Mesenchymal stem cell (in vitro differentiated cells and primary cell): ENCODE data around the gene MTFR1L. TPM values are rescaled to one million over a fixed set of nuclear protein-coding genes. Genes with fewer than 3 reads are reported as not detected.

Source experiments
- DNase-seq: peaks from one replicate; pipeline ENCODE4 v3.0.0-alpha.2; 2013
- H2AFZ ChIP-seq: one replicate; pipeline ENCODE4 v1.6.1; 2013; ENCODE audit warnings: low read depth, mild to moderate bottlenecking, control low read depth, inconsistent platforms, low read length, moderate library complexity
- H2AK5ac ChIP-seq: 2 replicates; pipeline ENCODE4 v1.6.1; 2013; ENCODE audit warnings: low read length, moderate library complexity, mild to moderate bottlenecking, inconsistent platforms; ENCODE audit not compliant: severe bottlenecking
- H2BK120ac ChIP-seq: one replicate; pipeline ENCODE4 v1.6.1; 2013; ENCODE audit warnings: low read depth, mild to moderate bottlenecking, inconsistent platforms, low read length, moderate library complexity
- H2BK12ac ChIP-seq, 2 experiments: one replicate each; pipeline ENCODE4 v1.6.1; 2013; ENCODE audit warnings: inconsistent platforms in 2 of 2, low read length in 2 of 2, mild to moderate bottlenecking in 2 of 2, moderate library complexity in 2 of 2, control low read depth in 1 of 2
- H2BK15ac ChIP-seq: one replicate; pipeline ENCODE4 v1.6.1; 2013; ENCODE audit warnings: mild to moderate bottlenecking, low read depth, inconsistent platforms; ENCODE audit not compliant: poor library complexity, severe bottlenecking
- H2BK5ac ChIP-seq: 2 replicates; pipeline ENCODE4 v1.6.1; 2013; ENCODE audit warnings: low read depth, mild to moderate bottlenecking, low read length, control low read depth, inconsistent platforms; ENCODE audit not compliant: poor library complexity, severe bottlenecking
- H3K14ac ChIP-seq, 2 experiments: one replicate each; pipeline ENCODE4 v1.6.1; 2013; ENCODE audit warnings: inconsistent platforms in 2 of 2, low read length in 2 of 2, control low read depth in 1 of 2, mild to moderate bottlenecking in 1 of 2, moderate library complexity in 1 of 2
- H3K18ac ChIP-seq, 2 experiments: one replicate each; pipeline ENCODE4 v1.6.1; 2013; ENCODE audit warnings: inconsistent platforms in 2 of 2, low read length in 2 of 2, control low read depth in 1 of 2, low read depth in 1 of 2, mild to moderate bottlenecking in 1 of 2
- H3K23ac ChIP-seq, 2 experiments: one replicate each; pipeline ENCODE4 v1.6.1; 2013; ENCODE audit warnings: inconsistent platforms in 2 of 2, low read length in 2 of 2, mild to moderate bottlenecking in 2 of 2, moderate library complexity in 2 of 2, control low read depth in 1 of 2
- H3K27ac ChIP-seq: 2 replicates; pipeline ENCODE4 v1.5.1; 2013; ENCODE audit warnings: mild to moderate bottlenecking, moderate library complexity, low read length, control low read depth, inconsistent platforms; ENCODE audit not compliant: poor library complexity, severe bottlenecking
- H3K27me3 ChIP-seq, 2 experiments: 2 replicates each; pipeline versions ENCODE4 v1.6.1 to v1.7.0; 2013; ENCODE audit warnings: low read length in 2 of 2, mild to moderate bottlenecking in 2 of 2, moderate library complexity in 2 of 2, control low read depth in 1 of 2, inconsistent platforms in 1 of 2; ENCODE audit not compliant: control insufficient read depth in 1 of 2, insufficient read depth in 1 of 2
- H3K36me3 ChIP-seq, 2 experiments: 2 replicates each; pipeline versions ENCODE4 v1.6.1 to v1.7.0; 2013; ENCODE audit warnings: low read length in 2 of 2, control low read depth in 1 of 2, inconsistent platforms in 1 of 2, low read depth in 1 of 2, mild to moderate bottlenecking in 1 of 2; ENCODE audit not compliant: insufficient read depth in 2 of 2, control insufficient read depth in 1 of 2
- H3K4ac ChIP-seq, 2 experiments: one replicate each; pipeline ENCODE4 v1.6.1; 2013; ENCODE audit warnings: inconsistent platforms in 2 of 2, low read length in 2 of 2, mild to moderate bottlenecking in 2 of 2, moderate library complexity in 2 of 2, control low read depth in 1 of 2, low read depth in 1 of 2
- H3K4me1 ChIP-seq: 2 replicates; pipeline ENCODE4 v1.6.1; 2013; ENCODE audit warnings: low read depth, low read length, control low read depth; ENCODE audit not compliant: control insufficient read depth, insufficient read depth
- H3K4me2 ChIP-seq: 2 replicates; pipeline ENCODE4 v1.6.1; 2013; ENCODE audit warnings: low read length, mild to moderate bottlenecking, inconsistent platforms; ENCODE audit not compliant: poor library complexity, severe bottlenecking
- H3K4me3 ChIP-seq, 2 experiments: 2 replicates each; pipeline versions ENCODE4 v1.5.1 to v1.7.0; 2013; ENCODE audit warnings: low read length in 2 of 2, mild to moderate bottlenecking in 2 of 2, control low read depth in 1 of 2, low read depth in 1 of 2; ENCODE audit not compliant: insufficient read depth in 1 of 2
- H3K79me1 ChIP-seq: replicated peaks from 2 replicates; pipeline ENCODE4 v1.6.1; 2013; ENCODE audit warnings: mild to moderate bottlenecking, control low read depth, low read length, inconsistent platforms; ENCODE audit not compliant: poor library complexity, severe bottlenecking
- H3K9ac ChIP-seq: 2 replicates; pipeline ENCODE4 v1.7.0; 2013; ENCODE audit warnings: mild to moderate bottlenecking, low read length, moderate library complexity
- H3K9me3 ChIP-seq: 2 replicates; pipeline ENCODE4 v1.7.0; 2013; ENCODE audit warnings: mild to moderate bottlenecking, low read length; ENCODE audit not compliant: control insufficient read depth
- H4K8ac ChIP-seq: one replicate; pipeline ENCODE4 v1.6.1; 2013; ENCODE audit warnings: inconsistent platforms, mild to moderate bottlenecking, low read length, moderate library complexity
- H4K91ac ChIP-seq: one replicate; pipeline ENCODE4 v1.6.1; 2013; ENCODE audit warnings: mild to moderate bottlenecking, low read length, inconsistent platforms
- WGBS: methylation state at CpG from one replicate; pipeline ENCODE4 v1.1.7; 2013; ENCODE audit warnings: mixed read lengths; 5-methylcytosine and 5-hydroxymethylcytosine counted together
- polyA plus RNA-seq, 2 experiments: library from polyadenylated mRNA; stranded (reverse); fragments of 200-250 nt; gene quantifications; one replicate each; pipeline ENCODE4 v1.2.3, GENCODE V29; 2013

The MTFR1L gene
- 49.9 TPM for polyA plus RNA-seq (2013, experiment 1 of 2)
- 50.5 TPM for polyA plus RNA-seq (2013, experiment 2 of 2)

GRCh38 chr1:25819491-25820246, at the start of gene MTFR1L:
TSS of gene MTFR1L (plus strand) at chr1:25819954. CDS start at chr1:25823105, 3,151 bp downstream.
- Histone ChIP-seq H2AFZ (peak within 1 kb of the TSS; percentile 79), H3K18ac (peak within 1 kb of the TSS; percentile 86 to 90), H3K14ac (peak within 1 kb of the TSS in 1 of 2 experiments; percentile 30), H3K36me3 (peaks cover 25 to 28% of the 10 kb centered on the region in 2 experiments), H3K27me3 (no peaks in the 10 kb centered on the region), H4K8ac (peak within 1 kb of the TSS; percentile 97), H2BK5ac (peak within 1 kb of the TSS; percentile 48), H3K27ac (peak within 1 kb of the TSS; percentile 78), H2BK15ac (peak within 1 kb of the TSS; percentile 85), H3K9me3 (no peaks in the 10 kb centered on the region), H2AK5ac (peak within 1 kb of the TSS; percentile 67), H2BK12ac (peak within 1 kb of the TSS in 1 of 2 experiments; percentile 61), H3K4me2 (peak within 1 kb of the TSS; percentile 81), H3K23ac (peak within 1 kb of the TSS in 1 of 2 experiments; percentile 10), H3K79me1 (peaks cover 23% of the 10 kb centered on the region), H2BK120ac (peak within 1 kb of the TSS; percentile 74), H3K4me3 (peak within 1 kb of the TSS; percentile 83 to 97), H4K91ac (peak within 1 kb of the TSS; percentile 87), H3K4me1 (peaks cover 24% of the 10 kb centered on the region), H3K4ac (peak within 1 kb of the TSS; percentile 40 to 86), H3K9ac (peak within 1 kb of the TSS; percentile 96)
- DNase-seq: peak; percentile 83
- WGBS: under 1% methylated on average over 58 of the region's 64 CpGs

GRCh38 chr1:25770541-25771220, 49.1 kb upstream of the MTFR1L start:
- Histone ChIP-seq H2BK5ac (no peak overlapping the region), H3K27ac (no peak overlapping the region), H3K4me2 (no peak overlapping the region), H3K23ac (no peak overlapping the region), H3K4me1 (peaks cover 47% of the 10 kb centered on the region), H3K18ac (peak overlapping the region in 1 of 2 experiments; percentile 9), H2BK120ac (no peak overlapping the region), H3K14ac (peak overlapping the region in 1 of 2 experiments; percentile 89), H3K79me1 (no peaks in the 10 kb centered on the region), H2BK12ac (no peak overlapping the region), H4K91ac (no peak overlapping the region), H3K4me3 (no peak overlapping the region), H3K9ac (no peak overlapping the region), H2AK5ac (no peak overlapping the region), H4K8ac (no peak overlapping the region), H3K4ac (peak overlapping the region in 1 of 2 experiments; percentile 29), H3K9me3 (no peaks in the 10 kb centered on the region), H3K36me3 (peaks cover 12 to 61% of the 10 kb centered on the region in 2 experiments), H3K27me3 (no peaks in the 10 kb centered on the region), H2AFZ (no peak overlapping the region), H2BK15ac (no peak overlapping the region)
- 36% methylated on average over 12 of the region's 14 CpGs for WGBS
- peak; percentile 53 for DNase-seq

- Histone ChIP-seq H3K36me3 (peaks cover 12 to 61% of the 10 kb centered on the region in 2 experiments), H4K8ac (no peak overlapping the region), H2BK5ac (no peak overlapping the region), H2AK5ac (peak overlapping the region; percentile 94), H2BK120ac (no peak overlapping the region), H2BK12ac (peak overlapping the region; percentile 0 to 91), H3K14ac (peak overlapping the region in 1 of 2 experiments; percentile 71), H2BK15ac (peak overlapping the region; percentile 52), H3K23ac (no peak overlapping the region), H4K91ac (peak overlapping the region; percentile 84), H3K4me1 (peaks cover 47% of the 10 kb centered on the region), H3K9me3 (no peaks in the 10 kb centered on the region), H3K18ac (peak overlapping the region; percentile 48 to 67), H2AFZ (no peak overlapping the region), H3K79me1 (no peaks in the 10 kb centered on the region), H3K27ac (peak overlapping the region; percentile 54), H3K4me2 (peak overlapping the region; percentile 55), H3K4ac (peak overlapping the region in 1 of 2 experiments; percentile 35), H3K9ac (no peak overlapping the region), H3K27me3 (no peaks in the 10 kb centered on the region), H3K4me3 (no peak overlapping the region)
- DNase-seq: peak; percentile 70
- WGBS: 29% methylated on average over 30 of the region's 34 CpGs
Observed at GRCh38 chr1:25771221-25772114, 48.3 kb upstream of the MTFR1L start.
